IMR-90 (cell line): ENCODE measurements around the gene MESP2. TPM values are rescaled to one million over a fixed set of nuclear protein-coding genes. Genes with fewer than 3 reads are reported as not detected.

Experiments
- ATAC-seq: fragments of 200-7000 bp; cut with Tn5 transposase; 2 replicates; pipeline ENCODE4 v1.9.1; 2020; ENCODE audit warnings: low read depth, mild to moderate bottlenecking, moderate library complexity
- BruUV-seq: library from RNA; stranded (reverse); fragments of 400-500 nt; replicated peaks from 2 replicates; lab custom pipeline; 2021; lab: Mats Ljungman, UMichigan
- CTCF ChIA-PET: fragments of 300-600 bp; formaldehyde crosslinking; extraction: SDS; loops from one replicate; lab custom pipeline; 2021; ENCODE audit warnings: antibody characterized with exemption; lab: Yijun Ruan, JAX
- POLR2A ChIA-PET: fragments of 300-600 bp; sonication (Branson Sonifier 250); formaldehyde crosslinking; loops from one replicate; lab custom pipeline; 2022; ENCODE audit warnings: antibody characterized with exemption; ENCODE audit not compliant: unreplicated experiment; lab: Charles Lee
- DNase-seq: peaks from one replicate; pipeline ENCODE4 v3.0.0; 2013
- H2AFZ ChIP-seq: replicated peaks from 2 replicates; pipeline ENCODE3; 2013; ENCODE audit warnings: low read length, mild to moderate bottlenecking; ENCODE audit not compliant: poor library complexity
- H2AK5ac ChIP-seq: 2 replicates; pipeline ENCODE4 v1.6.1; 2013; ENCODE audit warnings: low read depth, low read length, inconsistent platforms
- H2AK9ac ChIP-seq: replicated peaks from 2 replicates; pipeline ENCODE3; 2013; ENCODE audit warnings: mild to moderate bottlenecking, low read depth, low read length, moderate library complexity; ENCODE audit not compliant: poor library complexity
- H2BK120ac ChIP-seq: 2 replicates; pipeline ENCODE4 v1.6.1; 2013; ENCODE audit warnings: low read depth, low read length, inconsistent platforms
- H2BK15ac ChIP-seq: 3 replicates; pipeline ENCODE4 v1.6.1; 2013; ENCODE audit warnings: low read depth, low read length, inconsistent platforms
- H2BK20ac ChIP-seq: 2 replicates; pipeline ENCODE4 v1.6.1; 2013; ENCODE audit warnings: low read depth, mild to moderate bottlenecking, inconsistent platforms, low read length, moderate library complexity
- H2BK5ac ChIP-seq: 2 replicates; pipeline ENCODE4 v1.6.1; 2013; ENCODE audit warnings: mild to moderate bottlenecking, low read depth, low read length, inconsistent platforms; ENCODE audit not compliant: poor library complexity, severe bottlenecking
- H3K14ac ChIP-seq: replicated peaks from 2 replicates; pipeline ENCODE4 v1.6.1; 2013; ENCODE audit warnings: low read depth, low read length, inconsistent platforms
- H3K18ac ChIP-seq: 2 replicates; pipeline ENCODE4 v1.6.1; 2013; ENCODE audit warnings: low read depth, low read length, control low read depth
- H3K23ac ChIP-seq: 2 replicates; pipeline ENCODE4 v1.6.1; 2013; ENCODE audit warnings: low read depth, low read length, inconsistent platforms
- H3K27ac ChIP-seq: 2 replicates; pipeline ENCODE4 v1.5.1; 2013; ENCODE audit warnings: mild to moderate bottlenecking, control low read depth, low read length; ENCODE audit not compliant: insufficient read depth
- H3K27me3 ChIP-seq: 2 replicates; pipeline ENCODE4 v1.6.1; 2013; ENCODE audit warnings: low read length; ENCODE audit not compliant: control insufficient read depth, insufficient read depth
- H3K36me3 ChIP-seq: 2 replicates; pipeline ENCODE4 v1.6.1; 2013; ENCODE audit warnings: low read length, mixed read lengths; ENCODE audit not compliant: control insufficient read depth, insufficient read depth
- H3K4ac ChIP-seq: 2 replicates; pipeline ENCODE4 v1.6.1; 2013; ENCODE audit warnings: low read depth, low read length, inconsistent platforms
- H3K4me1 ChIP-seq: 2 replicates; pipeline ENCODE4 v1.6.1; 2013; ENCODE audit warnings: low read length, mixed read lengths; ENCODE audit not compliant: control insufficient read depth, insufficient read depth
- H3K4me2 ChIP-seq: 2 replicates; pipeline ENCODE4 v1.6.1; 2013; ENCODE audit warnings: low read depth, mild to moderate bottlenecking, control low read depth, low read length, moderate library complexity
- H3K4me3 ChIP-seq: 2 replicates; pipeline ENCODE4 v1.5.1; 2013; ENCODE audit warnings: low read depth, mild to moderate bottlenecking, control low read depth, low read length, moderate library complexity; ENCODE audit not compliant: insufficient read depth
- H3K56ac ChIP-seq: 2 replicates; pipeline ENCODE4 v1.6.1; 2013; ENCODE audit warnings: low read length, inconsistent platforms; ENCODE audit not compliant: insufficient read depth; ENCODE audit errors: extremely low read depth
- H3K79me1 ChIP-seq, 2 experiments: 2 replicates each; pipeline ENCODE4 v1.6.1; 2013; ENCODE audit warnings: low read length in 2 of 2, inconsistent platforms in 1 of 2, low read depth in 1 of 2
- H3K9ac ChIP-seq: 2 replicates; pipeline ENCODE4 v1.6.1; 2013; ENCODE audit warnings: low read depth, low read length, control low read depth
- H3K9me1 ChIP-seq: 2 replicates; pipeline ENCODE4 v1.6.1; 2013; ENCODE audit warnings: low read length, inconsistent platforms; ENCODE audit not compliant: insufficient read depth
- H3K9me3 ChIP-seq: 2 replicates; pipeline ENCODE4 v1.6.1; 2013; ENCODE audit warnings: low read length; ENCODE audit not compliant: control insufficient read depth, insufficient read depth
- H4K20me1 ChIP-seq: 2 replicates; pipeline ENCODE4 v1.6.1; 2013; ENCODE audit warnings: low read length, inconsistent platforms; ENCODE audit not compliant: insufficient read depth
- H4K5ac ChIP-seq: 2 replicates; pipeline ENCODE4 v1.6.1; 2013; ENCODE audit warnings: mild to moderate bottlenecking, low read depth, low read length, control low read depth
- H4K8ac ChIP-seq, 2 experiments: 2 replicates each; pipeline ENCODE4 v1.6.1; 2013; ENCODE audit warnings: low read depth in 2 of 2, low read length in 2 of 2, control low read depth in 1 of 2, inconsistent platforms in 1 of 2
- H4K91ac ChIP-seq: 2 replicates; pipeline ENCODE4 v1.6.1; 2013; ENCODE audit warnings: low read depth, low read length, inconsistent platforms; ENCODE audit not compliant: insufficient read depth
- CEBPB ChIP-seq: IDR thresholded peaks from 2 replicates; pipeline ENCODE4 v1.6.1; 2012; ENCODE audit warnings: low read depth, low read length, improper control_type of control experiment
- FOS ChIP-seq: fragments of 150-350 bp; IDR thresholded peaks from 2 replicates; pipeline ENCODE4 v1.6.1; 2016; ENCODE audit warnings: low read depth, low read length
- MAFK ChIP-seq: IDR thresholded peaks from 2 replicates; pipeline ENCODE4 v1.6.1; 2012; ENCODE audit warnings: low read depth, low read length, improper control_type of control experiment
- NFE2L2 ChIP-seq: fragments of 150-350 bp; IDR thresholded peaks from 2 replicates; pipeline ENCODE4 v1.6.1; 2016; ENCODE audit warnings: low read depth, mild to moderate bottlenecking, low read length
- POLR2A ChIP-seq: IDR thresholded peaks from 2 replicates; pipeline ENCODE4 v1.6.1; 2012; ENCODE audit warnings: mild to moderate bottlenecking, low read depth, low read length
- RAD21 ChIP-seq: IDR thresholded peaks from 2 replicates; pipeline ENCODE4 v1.6.1; 2012; ENCODE audit warnings: low read length, improper control_type of control experiment
- RCOR1 ChIP-seq: IDR thresholded peaks from 2 replicates; pipeline ENCODE4 v1.6.1; 2012; ENCODE audit warnings: mild to moderate bottlenecking, low read length, improper control_type of control experiment; ENCODE audit not compliant: insufficient replicate concordance
- RFX5 ChIP-seq: IDR thresholded peaks from 2 replicates; pipeline ENCODE4 v1.8.0; 2012; ENCODE audit warnings: low read depth, mild to moderate bottlenecking, low read length, moderate library complexity
- SMC3 ChIP-seq: fragments of 150-350 bp; IDR thresholded peaks from 2 replicates; pipeline ENCODE4 v1.6.1; 2016; ENCODE audit warnings: low read depth, mild to moderate bottlenecking, antibody characterized with exemption, low read length, moderate library complexity
- WGBS, 2 experiments: methylation state at CpG; one replicate each; pipeline versions ENCODE4 v1.1.5 to v1.1.7; 2013; ENCODE audit warnings: missing lambda C conversion rate in 2 of 2; ENCODE audit not compliant: insufficient read length in 1 of 2; ENCODE audit errors: extremely low coverage in 2 of 2; 5-methylcytosine and 5-hydroxymethylcytosine counted together
- dilution Hi-C: fragments of 300-500 bp; cut with HindIII; formaldehyde crosslinking; loops from one replicate; pipeline ENCODE4 v1.14.3; 2018; ENCODE audit warnings: low sequenced_read_pairs; ENCODE audit not compliant: unreplicated experiment
- in situ Hi-C: fragments of 300-500 bp; cut with MboI; formaldehyde crosslinking; loops from 3 replicates; pipeline ENCODE4 v1.14.3; 2019; ENCODE audit warnings: low sequenced_read_pairs, inconsistent platforms, mixed read lengths
- intact Hi-C: fragments of 100-400 bp; cut with micrococcal nuclease; formaldehyde crosslinking; loops from 2 replicates; pipeline ENCODE4 v1.10.0; 2022
- polyA plus RNA-seq, 3 experiments: library from polyadenylated mRNA; depleted of rRNA; stranded (reverse); fragments of >200 nt; gene quantifications; 2 replicates each; pipeline ENCODE4 v1.2.3, GENCODE V29; 2012; ENCODE audit warnings: low replicate concordance in 1 of 3
- total RNA-seq: library from RNA; depleted of rRNA; stranded (reverse); fragments of >200 nt; gene quantifications from 2 replicates; pipeline ENCODE4 v1.2.3, GENCODE V29; 2012
- TF ChIP-seq, protein P1 (sequence below): conservative IDR thresholded peaks from 2 replicates; pipeline ENCODE4 v1.5.1; 2012; ENCODE audit warnings: mild to moderate bottlenecking, low read depth, low read length, improper control_type of control experiment

The MESP2 gene
- total and polyA plus RNA-seq, 2 of the 4 experiments (the other 2 are of a cell fraction) = 0.18 to 0.32 TPM

GRCh38 chr15:89769366-89769765 lies 6.8 kb upstream of the MESP2 start:
- Histone ChIP-seq H2AK5ac (no peak overlapping the region; the same call in 1 of the 2 replicates), H3K18ac (no peak overlapping the region), H3K4me1 (peaks cover 14% of the 10 kb centered on the region), H3K14ac (no peak overlapping the region), H3K36me3 (no peaks in the 10 kb centered on the region), H3K23ac (no peak overlapping the region), H3K79me1 (no peaks in the 10 kb centered on the region), H3K9me3 (no peaks in the 10 kb centered on the region), H3K4ac (peak overlapping the region; percentile 37; the same call in 1 of the 2 replicates), H2AFZ (peak overlapping the region; percentile 13), H2BK5ac (no peak overlapping the region), H4K8ac (peak overlapping the region in 1 of 2 experiments; percentile 48; a peak in 1 of 4 replicates), H4K20me1 (no peaks in the 10 kb centered on the region), H3K27ac (no peak overlapping the region), H4K91ac (no peak overlapping the region), H3K9ac (no peak overlapping the region), H3K4me3 (no peak overlapping the region), H3K9me1 (0 out of 2 replicates have a peak, but pooled peaks cover 2% of the 10 kb centered on the region), H3K4me2 (no peak overlapping the region), H3K56ac (no peak overlapping the region), H2BK120ac (no peak overlapping the region; the same call in 1 of the 2 replicates), H2AK9ac (peak overlapping the region; percentile 76), H2BK15ac (no peak overlapping the region; the same call in 2 of the 3 replicates), H2BK20ac (no peak overlapping the region), H4K5ac (no peak overlapping the region), H3K27me3 (no peaks in the 10 kb centered on the region)
- in situ Hi-C loops (no loop called here), dilution Hi-C loops (loop anchor here (25.0 kb wide), 1 partner anchor 93 kb away; no protein-coding TSS in a partner anchor), intact Hi-C loops (no loop called here)
- ATAC-seq (no peak), DNase-seq (no peak)
- TF ChIP-seq FOS (no peak), RCOR1 (no peak), RFX5 (no peak), POLR2A (no peak), SMC3 (no peak), RAD21 (no peak), NFE2L2 (no peak), MAFK (no peak), CEBPB (no peak)
- TF ChIP-seq, protein P1, sequence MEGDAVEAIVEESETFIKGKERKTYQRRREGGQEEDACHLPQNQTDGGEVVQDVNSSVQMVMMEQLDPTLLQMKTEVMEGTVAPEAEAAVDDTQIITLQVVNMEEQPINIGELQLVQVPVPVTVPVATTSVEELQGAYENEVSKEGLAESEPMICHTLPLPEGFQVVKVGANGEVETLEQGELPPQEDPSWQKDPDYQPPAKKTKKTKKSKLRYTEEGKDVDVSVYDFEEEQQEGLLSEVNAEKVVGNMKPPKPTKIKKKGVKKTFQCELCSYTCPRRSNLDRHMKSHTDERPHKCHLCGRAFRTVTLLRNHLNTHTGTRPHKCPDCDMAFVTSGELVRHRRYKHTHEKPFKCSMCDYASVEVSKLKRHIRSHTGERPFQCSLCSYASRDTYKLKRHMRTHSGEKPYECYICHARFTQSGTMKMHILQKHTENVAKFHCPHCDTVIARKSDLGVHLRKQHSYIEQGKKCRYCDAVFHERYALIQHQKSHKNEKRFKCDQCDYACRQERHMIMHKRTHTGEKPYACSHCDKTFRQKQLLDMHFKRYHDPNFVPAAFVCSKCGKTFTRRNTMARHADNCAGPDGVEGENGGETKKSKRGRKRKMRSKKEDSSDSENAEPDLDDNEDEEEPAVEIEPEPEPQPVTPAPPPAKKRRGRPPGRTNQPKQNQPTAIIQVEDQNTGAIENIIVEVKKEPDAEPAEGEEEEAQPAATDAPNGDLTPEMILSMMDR = no peak
- no TSS peak for BruUV-seq
- WGBS, 2 experiments = no CpG with 5 or more reads among the region's 3 CpGs
- ChIA-PET POLR2A (no interaction called here), CTCF (no interaction called here)
